Measurements from ENCODE around the gene NBPF4. TPM values are rescaled to one million over a fixed set of nuclear protein-coding genes. Genes with fewer than 3 reads are reported as not detected.
"Not testable (repeated sequence)": the region's sequence is repeated elsewhere in the genome, so short reads cannot be mapped to it uniquely, and the experiment has no call there.

NBPF4 gene
- polyA plus RNA-seq, 3 donors, result not detected

- no peak for DNase-seq
Observed at GRCh38 chr1:108211014-108211413, 32.9 kb downstream of the NBPF4 start.

GRCh38 chr1:108209456-108210108 lies 34.3 kb downstream of the NBPF4 start:
- no peak for DNase-seq

- DNase-seq, result no peak
Observed at GRCh38 chr1:108208724-108209446, 35.0 kb downstream of the NBPF4 start.

- DNase-seq, result not testable (repeated sequence)
Observed at GRCh38 chr1:108203582-108203981, 40.3 kb downstream of the NBPF4 start.

GRCh38 chr1:108201687-108202086 lies 42.2 kb downstream of the NBPF4 start:
- no peak for DNase-seq

GRCh38 chr1:108200687-108201051 lies 43.2 kb downstream of the NBPF4 start:
- peak; percentile 31 for DNase-seq

DNA sequence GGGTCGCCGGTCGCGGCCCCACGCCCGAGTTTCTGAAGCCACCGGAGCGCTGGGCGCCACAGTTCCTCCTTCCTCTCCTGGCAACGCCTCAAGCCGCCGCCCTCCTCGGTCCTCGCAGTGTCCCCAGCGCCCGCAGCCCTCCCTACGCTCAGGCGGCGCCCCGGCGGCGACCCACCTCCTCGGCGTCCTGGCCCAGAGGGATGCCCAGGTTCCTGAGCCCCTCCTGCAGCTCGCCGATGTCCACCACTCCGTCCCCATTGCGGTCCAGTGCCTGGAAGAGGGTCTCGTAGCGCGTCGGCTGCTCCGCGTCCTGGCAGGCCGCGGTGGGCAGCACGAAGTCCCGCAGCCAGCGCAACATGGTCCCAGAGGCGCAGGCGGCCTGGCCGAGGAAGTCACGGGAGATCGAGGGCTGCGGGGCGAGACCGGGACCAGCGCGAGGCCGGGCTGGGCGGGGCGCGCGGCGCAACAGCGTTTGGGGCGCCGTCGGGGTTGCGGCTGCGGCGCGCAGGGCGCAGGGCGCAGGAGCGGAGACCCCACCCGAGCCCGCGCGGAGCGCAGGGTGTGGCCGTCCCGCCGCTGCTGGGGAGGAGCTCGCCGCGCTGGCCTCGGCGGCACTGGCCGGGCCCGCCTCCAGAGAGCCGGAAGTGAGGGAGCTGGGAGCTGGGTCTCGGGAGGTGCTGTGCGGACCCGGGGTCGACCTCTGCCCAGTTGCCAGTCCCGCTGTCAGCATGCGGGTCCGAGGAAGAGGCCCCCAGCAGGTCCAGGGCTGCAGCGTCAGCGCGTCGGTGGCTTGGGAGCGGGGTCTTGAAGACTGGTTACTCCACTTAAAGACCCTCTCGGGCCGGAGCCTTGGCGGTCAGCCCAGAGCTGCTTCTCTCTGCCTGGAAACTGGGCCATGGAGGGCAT lies 43.8 kb downstream of the NBPF4 start, which contains the start of gene SLC25A24:
TSS of gene SLC25A24 (minus strand) at position 563 of the 906 bp plus-strand sequence. CDS start at position 358, 205 bp downstream.
- DNase-seq, result peak; percentile 79

GRCh38 chr1:108199201-108199691 lies 44.6 kb downstream of the NBPF4 start:
- DNase-seq, result peak; percentile 40

GRCh38 chr1:108194051-108194450 lies 49.8 kb downstream of the NBPF4 start:
- DNase-seq, result no peak

GRCh38 chr1:108193333-108193732 lies 50.5 kb downstream of the NBPF4 start:
- DNase-seq, result no peak

DNA sequence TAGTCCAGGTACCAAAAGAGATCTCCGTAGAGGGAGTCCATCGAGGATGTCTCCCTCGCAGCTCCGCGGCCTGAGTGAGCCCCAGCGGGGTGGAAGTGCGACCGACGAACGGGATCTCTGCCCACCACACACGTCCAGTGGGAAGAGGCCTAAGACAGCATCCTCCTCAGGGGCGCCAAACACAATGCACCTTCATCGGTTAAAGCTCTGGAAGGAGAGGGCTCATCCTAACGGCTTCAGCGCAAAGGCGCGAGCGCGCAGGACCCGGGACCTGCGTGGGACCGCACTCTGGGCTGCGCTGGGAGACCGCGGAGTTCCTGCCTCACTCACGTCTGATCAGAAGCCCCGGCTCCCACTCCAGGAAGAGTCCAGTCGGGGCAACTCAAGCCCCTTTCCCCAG lies 51.3 kb downstream of the NBPF4 start:
- DNase-seq, result no peak

GRCh38 chr1:108190686-108191416 lies 53.0 kb downstream of the NBPF4 start:
- no peak for DNase-seq

DNA sequence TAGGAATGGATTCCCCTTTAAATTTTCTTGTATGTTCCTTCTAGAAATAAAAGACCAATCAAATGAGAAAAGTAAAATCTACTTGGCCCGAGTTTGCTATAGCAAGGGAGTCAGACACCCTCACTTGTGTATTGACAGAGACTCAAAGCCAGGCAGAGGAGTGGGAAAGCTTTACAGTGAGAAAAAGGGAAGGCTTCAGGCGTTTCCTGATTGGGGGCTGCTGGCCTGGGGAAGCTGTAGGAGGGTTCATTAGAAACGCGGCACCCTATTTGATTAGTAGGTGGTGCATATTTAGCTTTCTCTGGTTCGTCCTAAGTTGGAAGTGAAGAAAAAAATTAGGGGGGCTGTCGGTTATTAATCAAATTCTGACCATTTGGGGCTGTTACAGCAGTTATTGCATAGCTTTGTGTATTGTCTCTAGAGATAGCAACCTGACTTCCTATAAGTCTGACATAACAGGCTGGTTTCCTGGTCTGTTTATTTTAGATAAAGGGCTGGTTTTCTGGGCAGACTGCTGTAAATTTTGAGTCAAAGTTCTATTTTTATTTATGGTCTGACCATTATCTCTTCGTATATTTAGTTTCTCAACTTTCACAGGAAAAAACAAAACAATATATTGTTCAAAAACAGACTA lies 53.8 kb downstream of the NBPF4 start:
- DNase-seq, result no peak

- no peak for DNase-seq
Observed at GRCh38 chr1:108188801-108189200, 55.1 kb downstream of the NBPF4 start.

- no peak for DNase-seq
Observed at GRCh38 chr1:108182959-108183700, 60.7 kb downstream of the NBPF4 start.

GRCh38 chr1:108179018-108179417 lies 64.9 kb downstream of the NBPF4 start:
- no peak for DNase-seq

Measured in renal pelvis (tissue), 4 donors.